HFF-Myc (cell line): ENCODE data around the gene TTC27.

Experiments used
- DNase-seq: peaks from one replicate; pipeline ENCODE4 v3.0.0-alpha.2; 2011; ENCODE audit warnings: low read depth; ENCODE audit errors: extremely low read depth
- H3K4me3 ChIP-seq: replicated peaks from 2 replicates; pipeline ENCODE4 v1.5.1; 2011; ENCODE audit warnings: low read depth, mild to moderate bottlenecking, control low read depth, low read length
- TF ChIP-seq, protein P1 (sequence below): IDR thresholded peaks from 2 replicates; pipeline ENCODE4 v1.5.1; 2012; ENCODE audit warnings: mild to moderate bottlenecking, low read depth, low read length, control low read depth; ENCODE audit errors: missing control alignments

The TTC27 gene

DNA sequence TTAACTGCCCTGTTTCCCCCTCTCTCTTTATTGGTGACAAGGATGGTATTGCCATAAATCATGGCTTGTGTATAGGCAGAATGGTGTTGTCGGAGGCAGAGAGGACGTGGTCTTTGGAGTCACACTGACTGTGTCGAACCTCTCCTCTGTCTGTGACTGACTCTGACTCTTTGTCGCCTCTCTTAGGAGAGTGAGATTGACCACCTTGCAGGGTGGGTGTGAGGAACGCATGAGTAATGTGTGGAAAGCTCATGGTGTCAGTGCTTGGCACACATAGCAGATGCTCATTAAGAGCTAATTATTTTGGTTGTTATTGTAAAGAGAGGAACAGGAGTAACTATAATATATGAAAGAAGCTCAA, 145.6 kb downstream of the TTC27 start:
- TF ChIP-seq, protein P1, sequence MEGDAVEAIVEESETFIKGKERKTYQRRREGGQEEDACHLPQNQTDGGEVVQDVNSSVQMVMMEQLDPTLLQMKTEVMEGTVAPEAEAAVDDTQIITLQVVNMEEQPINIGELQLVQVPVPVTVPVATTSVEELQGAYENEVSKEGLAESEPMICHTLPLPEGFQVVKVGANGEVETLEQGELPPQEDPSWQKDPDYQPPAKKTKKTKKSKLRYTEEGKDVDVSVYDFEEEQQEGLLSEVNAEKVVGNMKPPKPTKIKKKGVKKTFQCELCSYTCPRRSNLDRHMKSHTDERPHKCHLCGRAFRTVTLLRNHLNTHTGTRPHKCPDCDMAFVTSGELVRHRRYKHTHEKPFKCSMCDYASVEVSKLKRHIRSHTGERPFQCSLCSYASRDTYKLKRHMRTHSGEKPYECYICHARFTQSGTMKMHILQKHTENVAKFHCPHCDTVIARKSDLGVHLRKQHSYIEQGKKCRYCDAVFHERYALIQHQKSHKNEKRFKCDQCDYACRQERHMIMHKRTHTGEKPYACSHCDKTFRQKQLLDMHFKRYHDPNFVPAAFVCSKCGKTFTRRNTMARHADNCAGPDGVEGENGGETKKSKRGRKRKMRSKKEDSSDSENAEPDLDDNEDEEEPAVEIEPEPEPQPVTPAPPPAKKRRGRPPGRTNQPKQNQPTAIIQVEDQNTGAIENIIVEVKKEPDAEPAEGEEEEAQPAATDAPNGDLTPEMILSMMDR, result no peak
- no peak for DNase-seq
- H3K4me3 ChIP-seq, result no peak overlapping the region

GRCh38 chr2:32775954-32776353, 148.1 kb downstream of the TTC27 start:
- TF ChIP-seq, protein P1, result no peak
- H3K4me3 ChIP-seq, result no peak overlapping the region
- no peak for DNase-seq

DNA sequence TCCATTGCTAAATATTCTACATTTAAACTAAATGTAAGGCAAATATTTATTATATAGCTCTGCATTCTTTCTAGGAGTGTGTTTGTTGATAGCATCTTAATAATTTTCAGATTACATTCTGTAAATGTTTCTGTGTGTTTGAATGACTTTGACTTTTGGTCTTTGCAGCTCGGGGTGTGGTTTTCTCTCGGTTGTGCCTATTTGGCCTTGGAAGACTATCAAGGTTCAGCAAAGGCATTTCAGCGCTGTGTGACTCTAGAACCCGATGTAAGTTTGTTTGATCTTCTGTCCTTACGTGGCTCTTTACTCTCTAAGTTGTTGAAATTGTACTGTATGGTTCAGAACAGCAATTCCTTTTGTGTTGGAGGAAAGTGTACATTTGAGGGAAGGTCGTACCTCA, 149.9 kb downstream of the TTC27 start:
- H3K4me3 ChIP-seq, result no peak overlapping the region
- no peak for DNase-seq
- TF ChIP-seq, protein P1, result no peak

DNA sequence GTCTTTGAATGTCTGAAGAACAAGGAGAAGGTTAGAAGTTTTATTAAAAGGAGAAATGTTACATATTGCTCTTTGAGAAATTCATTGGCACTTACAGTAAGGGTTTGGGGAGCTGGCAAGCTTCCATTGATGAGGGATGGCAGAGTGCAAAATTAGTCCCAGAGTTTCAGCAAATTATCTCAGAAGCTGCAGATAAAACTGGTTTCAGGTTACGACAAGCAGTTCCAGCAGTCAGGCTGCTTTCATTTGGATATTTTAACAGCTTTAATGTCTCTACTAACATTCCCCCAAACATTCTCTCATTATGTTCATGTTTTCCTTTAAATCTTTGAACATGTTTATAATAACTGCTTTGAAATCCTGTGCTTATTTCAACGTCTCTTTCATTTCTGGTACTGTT, 153.1 kb downstream of the TTC27 start:
- H3K4me3 ChIP-seq, result no peak overlapping the region
- DNase-seq, result no peak
- TF ChIP-seq, protein P1, result no peak

DNA sequence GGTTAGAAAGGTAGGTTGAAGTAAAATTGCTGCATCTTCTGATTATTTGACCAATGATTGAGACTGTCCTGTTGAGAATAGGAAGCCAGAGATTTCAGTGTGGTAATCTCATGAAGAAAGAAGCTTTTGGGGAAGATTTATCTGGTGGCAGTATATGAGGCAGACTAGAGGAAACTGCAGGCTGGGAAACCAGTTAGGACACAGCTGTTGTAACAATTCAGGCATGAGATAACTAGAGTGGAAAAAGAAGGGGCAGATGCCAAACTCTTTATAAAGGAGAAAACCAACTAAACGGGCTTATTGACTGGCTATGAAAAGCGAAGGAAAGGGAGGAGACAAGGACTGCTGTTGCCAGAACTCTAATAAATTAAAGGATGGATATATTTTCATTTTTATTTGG, 155.6 kb downstream of the TTC27 start:
- TF ChIP-seq, protein P1, result no peak
- DNase-seq, result no peak
- H3K4me3 ChIP-seq, result no peak overlapping the region

DNA sequence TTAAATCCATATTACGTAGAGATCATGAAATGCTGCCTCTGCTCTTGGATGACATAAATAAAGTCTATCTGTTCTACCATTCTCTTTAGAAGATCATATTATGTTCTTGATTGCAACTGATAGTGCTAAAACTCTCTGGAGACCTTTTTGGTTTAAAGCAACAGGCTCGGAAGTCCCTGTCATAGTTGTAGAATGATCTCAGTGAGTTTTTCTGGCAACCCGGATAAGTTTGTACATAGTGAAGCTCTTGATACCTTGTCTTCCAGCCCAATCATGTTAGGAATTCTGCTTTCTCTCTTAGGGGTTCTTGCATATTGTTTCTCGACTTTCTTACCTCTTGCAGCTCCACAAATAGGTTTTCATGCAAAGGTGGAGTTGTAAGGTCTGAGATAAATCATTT, 156.1 kb downstream of the TTC27 start:
- TF ChIP-seq, protein P1, result no peak
- no peak for DNase-seq
- H3K4me3 ChIP-seq, result no peak overlapping the region

GRCh38 chr2:32787207-32787606, 159.4 kb downstream of the TTC27 start:
- H3K4me3 ChIP-seq, result no peak overlapping the region
- no peak for DNase-seq
- TF ChIP-seq, protein P1, result no peak
